Gastrocnemius medialis (tissue), 4 donors: Measurements from ENCODE around the gene TRIOBP.

Experiments
- POLR2A ChIP-seq, 2 donors: fragments of 450-650 bp; IDR thresholded peaks; one replicate each; pipeline ENCODE4 v1.6.1; 2017; ENCODE audit warnings: antibody characterized with exemption in 2 of 2, mild to moderate bottlenecking in 2 of 2, moderate library complexity in 2 of 2
- TF ChIP-seq, protein P1 (sequence below), 5 experiments: fragments of 450-650 bp in 3 of 5; fragments of 200-600 bp in 2 of 5; sonication (generic) in 2 of 5; IDR thresholded peaks in 4 of 5; conservative IDR thresholded peaks in 1 of 5; 1 replicate in 4 of 5; 2 replicates in 1 of 5; pipeline ENCODE4 v1.5.1; 2016 to 2019; ENCODE audit warnings: antibody characterized with exemption in 5 of 5, mild to moderate bottlenecking in 3 of 5, moderate library complexity in 3 of 5

DNA sequence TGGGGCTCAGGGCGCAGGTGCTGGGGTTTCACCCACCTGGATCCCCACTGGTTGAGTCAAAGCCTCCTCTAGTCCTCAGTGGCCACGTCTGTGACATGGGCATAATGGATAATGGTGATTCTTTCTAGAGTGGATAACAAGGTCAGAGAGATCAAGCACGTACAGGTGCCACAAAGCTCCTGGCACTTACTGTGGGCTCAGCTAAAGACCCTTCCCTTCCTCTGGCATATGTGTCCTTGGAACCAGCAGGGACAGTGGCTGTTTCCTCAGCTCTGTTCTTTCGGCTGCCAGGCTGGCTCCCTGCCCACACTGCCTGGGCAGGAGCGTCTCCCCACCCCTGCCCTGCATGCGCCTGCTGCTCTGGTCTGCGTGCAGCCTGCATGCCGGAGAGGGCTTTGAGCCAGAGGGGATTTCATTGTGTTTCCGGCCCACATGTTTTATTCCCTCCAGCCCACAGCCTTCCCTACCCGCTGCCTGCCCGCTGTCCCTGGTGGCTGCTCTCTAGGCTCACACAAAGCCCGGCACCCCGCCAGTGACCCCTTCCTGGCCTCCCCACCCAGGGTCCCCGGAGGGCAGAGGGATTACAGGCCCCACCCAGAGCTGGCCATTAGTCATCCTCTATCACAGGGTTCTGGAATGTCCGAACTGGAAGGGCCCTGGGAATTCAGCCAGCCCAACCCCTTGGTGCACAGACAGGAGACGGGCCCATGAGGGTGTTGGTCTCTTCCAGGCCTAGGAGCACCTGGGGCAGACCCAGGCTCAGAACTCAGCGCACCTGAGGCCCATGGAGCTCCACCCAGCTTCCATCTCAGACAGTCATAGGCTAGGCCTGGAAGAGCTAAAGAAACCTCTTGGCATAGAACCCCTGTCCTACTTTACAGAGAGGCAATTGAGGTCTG lies 55.6 kb downstream of the TRIOBP start:
- TF ChIP-seq POLR2A (IDR thresholded peaks at IDR 0.05), result no peak
- TF ChIP-seq, protein P1, sequence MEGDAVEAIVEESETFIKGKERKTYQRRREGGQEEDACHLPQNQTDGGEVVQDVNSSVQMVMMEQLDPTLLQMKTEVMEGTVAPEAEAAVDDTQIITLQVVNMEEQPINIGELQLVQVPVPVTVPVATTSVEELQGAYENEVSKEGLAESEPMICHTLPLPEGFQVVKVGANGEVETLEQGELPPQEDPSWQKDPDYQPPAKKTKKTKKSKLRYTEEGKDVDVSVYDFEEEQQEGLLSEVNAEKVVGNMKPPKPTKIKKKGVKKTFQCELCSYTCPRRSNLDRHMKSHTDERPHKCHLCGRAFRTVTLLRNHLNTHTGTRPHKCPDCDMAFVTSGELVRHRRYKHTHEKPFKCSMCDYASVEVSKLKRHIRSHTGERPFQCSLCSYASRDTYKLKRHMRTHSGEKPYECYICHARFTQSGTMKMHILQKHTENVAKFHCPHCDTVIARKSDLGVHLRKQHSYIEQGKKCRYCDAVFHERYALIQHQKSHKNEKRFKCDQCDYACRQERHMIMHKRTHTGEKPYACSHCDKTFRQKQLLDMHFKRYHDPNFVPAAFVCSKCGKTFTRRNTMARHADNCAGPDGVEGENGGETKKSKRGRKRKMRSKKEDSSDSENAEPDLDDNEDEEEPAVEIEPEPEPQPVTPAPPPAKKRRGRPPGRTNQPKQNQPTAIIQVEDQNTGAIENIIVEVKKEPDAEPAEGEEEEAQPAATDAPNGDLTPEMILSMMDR (IDR thresholded peaks at IDR 0.05 in 4 of 5, conservative IDR thresholded peaks at IDR 0.05 in 1 of 5), result peak in 1 of 5 experiments; percentile 22
